Colonic mucosa (tissue), 4 donors: ENCODE results near the gene LRRC75A. TPM values are rescaled to one million over a fixed set of nuclear protein-coding genes. Genes with fewer than 3 reads are reported as not detected.

Experiments used
- DNase-seq: peaks from one replicate; pipeline ENCODE4 v3.0.0-alpha.2; 2020
- H3K27ac ChIP-seq: fragments of 200-600 bp; one replicate; pipeline ENCODE4 v1.8.0; 2021
- H3K27me3 ChIP-seq: fragments of 200-600 bp; one replicate; pipeline ENCODE4 v1.8.0; 2021
- H3K36me3 ChIP-seq: fragments of 200-600 bp; one replicate; pipeline ENCODE4 v1.8.0; 2021
- H3K4me1 ChIP-seq: fragments of 200-600 bp; one replicate; pipeline ENCODE4 v1.8.0; 2021; ENCODE audit warnings: mild to moderate bottlenecking
- H3K4me3 ChIP-seq: fragments of 200-600 bp; one replicate; pipeline ENCODE4 v1.8.0; 2021
- H3K9ac ChIP-seq, 2 donors: one replicate each; pipeline ENCODE4 v1.7.0; 2013; ENCODE audit warnings: control low read depth in 2 of 2, low read depth in 2 of 2, low read length in 2 of 2
- H3K9me3 ChIP-seq: fragments of 200-600 bp; one replicate; pipeline ENCODE4 v1.8.0; 2021
- intact Hi-C: fragments of 100-400 bp; cut with DNase I; formaldehyde crosslinking; loops from one replicate; pipeline ENCODE4 v1.14.1; 2022
- total RNA-seq, 2 donors: library from RNA; stranded (reverse); fragmentation: NEBNext Ultra II Directional in 1 of 2; extraction: Animal tissue kit (Norgen Biotek cat#: 25700) in 1 of 2; gene quantifications; one replicate each; pipeline ENCODE4 v1.2.1, GENCODE V29; 2021
- TF ChIP-seq, protein P1 (sequence below): fragments of 200-600 bp; IDR thresholded peaks from one replicate; pipeline ENCODE4 v1.8.0; 2022; ENCODE audit warnings: antibody characterized with exemption, mild to moderate bottlenecking
- donor health status: healthy.
- donor health status: DM: no; HTN: no; CAD: no.
- donor health status: DM: no; HTN: no; CAD: no.

LRRC75A gene
- total RNA-seq, 2 donors from 2014 or later, result 43.2 to 49.4 TPM

DNA sequence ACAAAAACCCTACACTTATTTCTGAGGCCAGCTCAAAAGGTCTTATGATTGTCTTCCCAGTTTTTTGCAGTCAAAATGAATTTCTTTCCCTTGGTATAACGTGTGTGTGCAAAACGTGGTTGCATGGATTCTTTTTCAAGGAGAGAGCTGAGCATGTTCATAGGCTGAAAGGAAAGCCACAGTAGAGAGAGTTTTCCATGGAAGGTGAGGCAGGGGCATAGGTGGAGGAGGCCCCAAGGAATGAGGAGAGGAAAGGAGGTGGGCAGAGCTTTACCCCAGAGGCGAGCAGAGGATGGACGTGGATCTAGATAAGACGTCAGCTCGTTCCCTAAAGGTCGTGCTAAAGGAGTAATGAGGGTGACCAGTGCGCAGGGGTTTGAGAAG, 53.8 kb downstream of the LRRC75A start:
- Histone ChIP-seq H3K27me3 (no peaks in the 10 kb centered on the region), H3K4me1 (peaks cover 10% of the 10 kb centered on the region), H3K36me3 (no peaks in the 10 kb centered on the region), H3K4me3 (peak overlapping the region; percentile 98), H3K9me3 (no peaks in the 10 kb centered on the region), H3K27ac (peak overlapping the region; percentile 95), H3K9ac (peak overlapping the region; percentile 57 to 76)
- TF ChIP-seq, protein P1, sequence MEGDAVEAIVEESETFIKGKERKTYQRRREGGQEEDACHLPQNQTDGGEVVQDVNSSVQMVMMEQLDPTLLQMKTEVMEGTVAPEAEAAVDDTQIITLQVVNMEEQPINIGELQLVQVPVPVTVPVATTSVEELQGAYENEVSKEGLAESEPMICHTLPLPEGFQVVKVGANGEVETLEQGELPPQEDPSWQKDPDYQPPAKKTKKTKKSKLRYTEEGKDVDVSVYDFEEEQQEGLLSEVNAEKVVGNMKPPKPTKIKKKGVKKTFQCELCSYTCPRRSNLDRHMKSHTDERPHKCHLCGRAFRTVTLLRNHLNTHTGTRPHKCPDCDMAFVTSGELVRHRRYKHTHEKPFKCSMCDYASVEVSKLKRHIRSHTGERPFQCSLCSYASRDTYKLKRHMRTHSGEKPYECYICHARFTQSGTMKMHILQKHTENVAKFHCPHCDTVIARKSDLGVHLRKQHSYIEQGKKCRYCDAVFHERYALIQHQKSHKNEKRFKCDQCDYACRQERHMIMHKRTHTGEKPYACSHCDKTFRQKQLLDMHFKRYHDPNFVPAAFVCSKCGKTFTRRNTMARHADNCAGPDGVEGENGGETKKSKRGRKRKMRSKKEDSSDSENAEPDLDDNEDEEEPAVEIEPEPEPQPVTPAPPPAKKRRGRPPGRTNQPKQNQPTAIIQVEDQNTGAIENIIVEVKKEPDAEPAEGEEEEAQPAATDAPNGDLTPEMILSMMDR, result no peak
- intact Hi-C loops, result no loop called here
- no peak for DNase-seq

DNA sequence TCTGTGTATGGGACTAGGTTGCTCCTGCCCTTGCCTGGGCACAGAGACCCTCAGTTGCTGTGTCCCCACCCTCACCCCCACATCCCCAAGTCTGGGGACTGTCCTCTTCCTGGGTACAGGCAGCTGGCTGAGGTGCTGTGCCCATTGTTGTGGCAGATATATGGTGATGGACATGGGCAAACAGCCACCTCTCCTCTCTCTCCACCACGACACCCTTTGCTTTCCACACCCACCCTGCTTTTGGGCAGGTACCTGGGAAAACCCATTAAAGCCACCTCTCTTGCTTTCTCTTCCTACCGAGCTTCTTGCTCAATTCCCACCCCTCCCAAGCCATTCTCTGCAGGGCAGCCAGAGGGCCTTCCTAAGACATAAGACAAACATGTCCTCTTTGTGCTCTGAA, 54.9 kb downstream of the LRRC75A start:
- no peak overlapping the region for H3K27ac ChIP-seq
- no peaks in the 10 kb centered on the region for H3K9me3 ChIP-seq
- H3K4me3 ChIP-seq, result no peak overlapping the region
- no peaks in the 10 kb centered on the region for H3K36me3 ChIP-seq
- peaks cover 10% of the 10 kb centered on the region for H3K4me1 ChIP-seq
- no peak for DNase-seq
- TF ChIP-seq, protein P1, result no peak
- H3K27me3 ChIP-seq, result no peaks in the 10 kb centered on the region
- H3K9ac ChIP-seq, result no peak overlapping the region
- intact Hi-C loops, result no loop called here

DNA sequence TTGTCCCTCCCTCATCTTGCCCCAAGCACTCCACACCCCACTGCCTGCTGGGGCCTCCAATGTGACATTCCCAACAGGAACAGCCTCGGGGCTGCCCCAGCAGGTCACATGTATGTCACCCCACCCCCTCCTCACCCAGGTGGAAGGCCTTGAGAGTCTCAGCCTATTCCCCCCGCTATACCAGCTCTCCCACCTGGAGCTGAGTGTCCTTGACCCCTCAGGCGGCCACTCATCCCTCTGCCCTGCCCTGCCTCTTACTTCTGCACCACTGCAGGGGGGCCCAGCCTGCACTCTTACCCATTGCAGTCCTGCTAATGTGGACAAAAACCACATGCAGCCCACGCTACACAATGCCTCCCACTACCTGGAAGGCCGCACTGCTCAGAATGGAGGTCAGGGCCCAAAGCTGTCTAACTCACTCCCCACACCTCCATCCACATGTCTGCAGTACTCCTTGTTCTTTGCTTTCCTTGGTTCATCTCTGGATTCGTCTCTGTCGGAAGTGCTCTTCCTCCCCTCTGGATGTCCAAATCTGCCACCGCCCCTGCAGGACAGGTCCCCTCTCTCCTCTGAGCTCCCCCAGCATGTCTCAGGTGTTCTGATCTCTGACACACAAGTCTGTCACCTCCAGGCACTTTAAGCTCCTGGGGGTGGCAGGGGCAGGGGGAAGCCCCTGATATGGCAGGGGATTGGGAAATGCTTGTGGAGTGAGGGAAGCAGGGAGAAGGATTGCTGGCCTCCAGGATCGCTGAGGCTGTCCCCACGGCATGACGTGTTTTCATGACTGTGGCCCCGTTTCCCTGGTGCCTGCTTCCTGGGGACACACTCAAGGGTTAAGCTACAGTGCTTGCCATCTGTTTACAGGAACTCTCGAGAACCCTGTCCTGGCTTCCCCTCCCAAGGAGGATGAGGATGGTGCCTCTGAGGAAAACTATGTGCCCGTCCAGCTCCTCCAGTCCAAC, 55.8 kb downstream of the LRRC75A start:
- Histone ChIP-seq H3K27ac (no peak overlapping the region), H3K9ac (no peak overlapping the region), H3K36me3 (no peaks in the 10 kb centered on the region), H3K9me3 (no peaks in the 10 kb centered on the region), H3K4me1 (peaks cover 9% of the 10 kb centered on the region), H3K27me3 (no peaks in the 10 kb centered on the region), H3K4me3 (no peak overlapping the region)
- TF ChIP-seq, protein P1, result no peak
- intact Hi-C loops, result no loop called here
- no peak for DNase-seq

DNA sequence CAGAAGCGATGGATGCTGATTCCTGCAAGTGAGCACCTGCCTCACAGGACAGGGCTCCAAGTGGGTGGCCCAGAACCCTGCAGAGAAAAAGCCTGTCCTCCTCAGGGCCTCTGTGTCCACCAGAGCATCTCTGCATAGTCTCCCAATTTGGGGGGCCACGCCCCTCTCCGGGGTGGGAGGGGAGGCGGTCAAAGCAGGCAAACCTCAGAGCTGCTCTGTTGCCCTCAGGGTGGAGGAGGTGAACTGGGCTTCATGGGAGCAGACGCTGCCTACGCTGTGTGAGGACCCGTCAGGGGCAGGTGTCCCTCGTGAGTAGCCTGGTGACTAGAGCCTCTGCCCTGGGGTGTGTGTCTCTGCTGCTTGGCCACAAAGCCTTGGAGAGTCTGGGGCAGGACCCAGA, 57.3 kb downstream of the LRRC75A start:
- Histone ChIP-seq H3K9ac (no peak overlapping the region), H3K4me1 (no peaks in the 10 kb centered on the region), H3K27me3 (no peaks in the 10 kb centered on the region), H3K36me3 (no peaks in the 10 kb centered on the region), H3K27ac (no peak overlapping the region), H3K9me3 (no peaks in the 10 kb centered on the region), H3K4me3 (no peak overlapping the region)
- intact Hi-C loops, result no loop called here
- no peak for DNase-seq
- TF ChIP-seq, protein P1, result no peak

DNA sequence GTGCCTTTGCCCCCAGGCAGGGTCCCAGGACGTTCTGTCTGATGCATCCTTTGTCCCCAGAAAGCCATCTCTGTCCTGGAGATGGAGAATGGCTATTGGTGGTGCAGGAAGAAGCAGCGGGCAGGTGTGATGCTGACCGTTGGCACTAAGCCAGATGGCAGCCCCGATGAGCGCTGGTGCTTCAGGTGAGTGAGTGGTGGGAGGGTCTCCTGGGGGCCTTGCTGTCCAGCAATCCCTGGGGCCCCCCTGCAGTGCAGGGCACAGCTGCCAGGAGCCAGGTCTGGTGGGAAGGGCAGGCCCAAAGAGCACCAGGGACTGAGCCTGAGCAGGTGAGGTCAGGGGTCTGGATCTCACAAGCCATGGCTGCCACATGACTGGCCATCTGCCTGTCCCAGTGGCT, 58.5 kb downstream of the LRRC75A start:
- DNase-seq, result no peak
- TF ChIP-seq, protein P1, result no peak

More for the DNA sequence above, 58.5 kb downstream of the LRRC75A start:
- intact Hi-C loops, result no loop called here
- Histone ChIP-seq H3K4me1 (no peaks in the 10 kb centered on the region), H3K27me3 (no peaks in the 10 kb centered on the region), H3K9me3 (no peaks in the 10 kb centered on the region), H3K36me3 (no peaks in the 10 kb centered on the region), H3K4me3 (no peak overlapping the region), H3K27ac (no peak overlapping the region), H3K9ac (no peak overlapping the region)
